SIG-M5 treated with dmso at 0.1 percent for 504 hours (cell line): ENCODE data around the gene NUP98.

Experiments used
- DNase-seq: peaks from one replicate; lab custom pipeline; 2025; ENCODE audit not compliant: unreplicated experiment; lab: John Stamatoyannopoulos, UW

Gene NUP98

GRCh38 chr11:3797329-3798090 is at the start of gene NUP98:
TSS of gene NUP98 (minus strand) at chr11:3797554. CDS start at chr11:3782117, 15,437 bp downstream.
- DNase-seq: peak; percentile 98

- DNase-seq: no peak
Measured at GRCh38 chr11:3845670-3846069, 48.3 kb upstream of the NUP98 start.

- DNase-seq: no peak
Measured at GRCh38 chr11:3845246-3845645, 47.9 kb upstream of the NUP98 start.

- no peak for DNase-seq
Measured at GRCh38 chr11:3843326-3843725, 46.0 kb upstream of the NUP98 start.

GRCh38 chr11:3841426-3842350 is 44.3 kb upstream of the NUP98 start:
- DNase-seq: peak; percentile 87

- DNase-seq: peak; percentile 87
Measured at GRCh38 chr11:3840870-3841425, 43.6 kb upstream of the NUP98 start, which contains the start of gene RHOG. TSS of gene RHOG (minus strand) at chr11:3840959. CDS start at chr11:3828138, 12,821 bp downstream.

GRCh38 chr11:3840004-3840869 is 42.9 kb upstream of the NUP98 start:
- no peak for DNase-seq

GRCh38 chr11:3838504-3838903 is 41.1 kb upstream of the NUP98 start:
- DNase-seq: peak; percentile 75

GRCh38 chr11:3837793-3838192 is 40.4 kb upstream of the NUP98 start:
- peak; percentile 94 for DNase-seq

- peak; percentile 65 for DNase-seq
Measured at GRCh38 chr11:3836903-3837302, 39.5 kb upstream of the NUP98 start.

- DNase-seq: no peak
Measured at GRCh38 chr11:3835751-3836150, 38.4 kb upstream of the NUP98 start.

- peak; percentile 78 for DNase-seq
Measured at GRCh38 chr11:3834664-3835461, 37.5 kb upstream of the NUP98 start.

- DNase-seq: no peak
Measured at GRCh38 chr11:3834349-3834663, 37.0 kb upstream of the NUP98 start.

GRCh38 chr11:3833449-3833848 is 36.1 kb upstream of the NUP98 start:
- no peak for DNase-seq

GRCh38 chr11:3832816-3833215 is 35.5 kb upstream of the NUP98 start:
- DNase-seq: no peak

- no peak for DNase-seq
Measured at GRCh38 chr11:3831378-3832239, 34.3 kb upstream of the NUP98 start.

GRCh38 chr11:3830730-3831129 is 33.4 kb upstream of the NUP98 start:
- no peak for DNase-seq

GRCh38 chr11:3830088-3830487 is 32.7 kb upstream of the NUP98 start:
- no peak for DNase-seq
